Aorta (tissue), 5 donors: ENCODE results near the gene ARHGAP10. TPM values are rescaled to one million over a fixed set of nuclear protein-coding genes. Genes with fewer than 3 reads are reported as not detected.

Source experiments
- ATAC-seq: fragments of 200-7000 bp; cut with Tn5 transposase; one replicate; pipeline ENCODE4 v1.9.1; 2022; ENCODE audit warnings: moderate library complexity; ENCODE audit not compliant: low FRiP score
- DNase-seq, 2 donors: peaks; one replicate each; pipeline ENCODE4 v3.0.0-alpha.2; 2020
- H3K27ac ChIP-seq, 2 donors: one replicate each; pipeline ENCODE4 v1.5.1; 2013; ENCODE audit warnings: low read length in 2 of 2, mild to moderate bottlenecking in 2 of 2, moderate library complexity in 2 of 2, control low read depth in 1 of 2, inconsistent platforms in 1 of 2, low read depth in 1 of 2
- H3K27me3 ChIP-seq, 2 donors: one replicate each; pipeline ENCODE4 v1.6.1; 2013; ENCODE audit warnings: control low read depth in 1 of 2, low read length in 1 of 2, mild to moderate bottlenecking in 1 of 2, moderate library complexity in 1 of 2; ENCODE audit not compliant: insufficient read depth in 2 of 2, control insufficient read depth in 1 of 2
- H3K36me3 ChIP-seq, 2 donors: one replicate each; pipeline ENCODE4 v1.6.1; 2013; ENCODE audit warnings: control low read depth in 1 of 2, low read length in 1 of 2, mild to moderate bottlenecking in 1 of 2; ENCODE audit not compliant: insufficient read depth in 2 of 2, control insufficient read depth in 1 of 2
- H3K4me1 ChIP-seq, 2 donors: one replicate each; pipeline ENCODE4 v1.6.1; 2013; ENCODE audit warnings: low read length in 2 of 2, control low read depth in 1 of 2, mild to moderate bottlenecking in 1 of 2, moderate library complexity in 1 of 2; ENCODE audit not compliant: insufficient read depth in 2 of 2, control insufficient read depth in 1 of 2
- H3K4me3 ChIP-seq, 2 donors: one replicate each; pipeline ENCODE4 v1.5.1; 2013; ENCODE audit warnings: low read length in 2 of 2, control low read depth in 1 of 2, mild to moderate bottlenecking in 1 of 2
- H3K9me3 ChIP-seq: one replicate; pipeline ENCODE4 v1.6.1; 2013; ENCODE audit warnings: mild to moderate bottlenecking, low read length; ENCODE audit not compliant: control insufficient read depth
- WGBS, 2 donors: extraction: QIAGEN DNeasy Blood & Tissue Kit; methylation state at CpG; one replicate each; pipeline ENCODE4 v1.1.7; 2013; 5-methylcytosine and 5-hydroxymethylcytosine counted together
- intact Hi-C, 2 donors: fragments of 100-400 bp; cut with DNase I; formaldehyde crosslinking; loops; one replicate each; pipeline versions ENCODE4 v1.14.2 to v1.15.0; 2022
- polyA plus RNA-seq, 2 donors: library from polyadenylated mRNA; stranded (reverse); fragments of 200-250 nt; gene quantifications; one replicate each; pipeline ENCODE4 v1.2.3, GENCODE V29; 2013
- total RNA-seq, 2 donors: library from RNA; stranded (reverse); fragmentation: NEBNext Ultra II Directional; extraction: Animal tissue kit (Norgen Biotek cat#: 25700); gene quantifications; one replicate each; pipeline ENCODE4 v1.2.1, GENCODE V29; 2021
- donor health status: healthy with polysubstance abuse.
- donor health status: Bipolar disorder and iron deficiency.
- donor health status: DM: no; HTN: no; CAD: no.
- donor health status: DM: no; HTN: no; CAD: no.
- donor health status: DM: yes; HTN: yes; CAD: no.

Gene ARHGAP10
- total and polyA plus RNA-seq, 4 donors = 47.3 to 94.5 (median 63.5) TPM

GRCh38 chr4:147969573-147970385 is 237.9 kb downstream of the ARHGAP10 start:
- Histone ChIP-seq H3K27ac (no peak overlapping the region), H3K9me3 (no peaks in the 10 kb centered on the region), H3K27me3 (no peaks in the 10 kb centered on the region), H3K4me3 (no peak overlapping the region), H3K36me3 (peaks cover 4 to 6% of the 10 kb centered on the region in 2 donors), H3K4me1 (peaks cover 2% of the 10 kb centered on the region in 2 donors)
- WGBS, 2 donors = 73 to 75% methylated on average over 11 of the region's 11 CpGs
- intact Hi-C loops = no loop called here
- DNase-seq = no peak
- no peak for ATAC-seq

GRCh38 chr4:147971116-147971515 is 239.2 kb downstream of the ARHGAP10 start:
- intact Hi-C loops = no loop called here
- DNase-seq (no peak), ATAC-seq (no peak)
- Histone ChIP-seq H3K4me3 (no peak overlapping the region), H3K27me3 (no peaks in the 10 kb centered on the region), H3K27ac (no peak overlapping the region), H3K4me1 (peaks cover 0 to 2% of the 10 kb centered on the region in 2 donors), H3K36me3 (peaks cover 2 to 6% of the 10 kb centered on the region in 2 donors), H3K9me3 (no peaks in the 10 kb centered on the region)
- WGBS, 2 donors = 96 to 98% methylated on average over 4 of the region's 4 CpGs

- Histone ChIP-seq H3K9me3 (no peaks in the 10 kb centered on the region), H3K27me3 (no peaks in the 10 kb centered on the region), H3K4me1 (no peaks in the 10 kb centered on the region), H3K27ac (no peak overlapping the region), H3K36me3 (no peaks in the 10 kb centered on the region), H3K4me3 (no peak overlapping the region)
- ATAC-seq = peak; percentile 33
- intact Hi-C loops = no loop called here
- 75 to 80% methylated on average over 3 of the region's 3 CpGs for WGBS, 2 donors
- no peak for DNase-seq
These were observed 243.4 kb downstream of the ARHGAP10 start for GRCh38 chr4:147975325-147975724.

- H3K9me3 ChIP-seq = no peaks in the 10 kb centered on the region
- no peaks in the 10 kb centered on the region for H3K27me3 ChIP-seq
- ATAC-seq = no peak
- H3K36me3 ChIP-seq = no peaks in the 10 kb centered on the region
- no peak overlapping the region for H3K4me3 ChIP-seq
- WGBS, 2 donors = 27 to 57% methylated on average over 2 of the region's 2 CpGs
- no peaks in the 10 kb centered on the region for H3K4me1 ChIP-seq
- H3K27ac ChIP-seq = no peak overlapping the region
- intact Hi-C loops = no loop called here
- DNase-seq = no peak
These were observed 244.3 kb downstream of the ARHGAP10 start for GRCh38 chr4:147975933-147976928.

DNA sequence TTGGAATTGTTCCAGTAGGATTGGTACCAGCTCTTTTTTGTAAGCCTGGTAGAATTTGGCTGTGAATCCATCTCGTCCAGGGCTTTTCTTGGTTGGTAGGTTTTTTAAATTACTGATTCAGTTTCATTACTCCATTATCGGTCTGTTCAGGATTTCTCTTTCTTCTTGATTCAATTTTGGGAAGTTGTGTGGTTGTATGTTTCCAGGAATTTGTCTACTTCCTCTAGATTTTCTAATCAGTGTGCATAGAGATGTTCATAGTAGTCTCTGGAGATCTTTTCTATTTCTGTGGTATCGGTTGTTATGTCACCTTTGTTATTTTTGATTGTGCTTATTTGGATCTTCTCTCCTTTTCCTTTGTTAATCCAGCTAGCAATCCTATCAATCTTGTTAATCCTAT is 248.7 kb downstream of the ARHGAP10 start:
- no peak overlapping the region for H3K4me3 ChIP-seq
- intact Hi-C loops = no loop called here
- H3K36me3 ChIP-seq = no peaks in the 10 kb centered on the region
- peaks cover 0 to 2% of the 10 kb centered on the region in 2 donors for H3K4me1 ChIP-seq
- H3K27me3 ChIP-seq = no peaks in the 10 kb centered on the region
- H3K27ac ChIP-seq = no peak overlapping the region
- no peaks in the 10 kb centered on the region for H3K9me3 ChIP-seq
- no peak for ATAC-seq
- DNase-seq = no peak
- WGBS, 2 donors = 61 to 72% methylated on average over 3 of the region's 3 CpGs

- intact Hi-C loops = no loop called here
- Histone ChIP-seq H3K36me3 (no peaks in the 10 kb centered on the region), H3K27ac (no peak overlapping the region), H3K4me1 (peaks cover 0 to 2% of the 10 kb centered on the region in 2 donors), H3K4me3 (no peak overlapping the region), H3K27me3 (no peaks in the 10 kb centered on the region), H3K9me3 (no peaks in the 10 kb centered on the region)
- DNase-seq = no peak
- ATAC-seq = no peak
- 89% methylated on average over 1 of the region's 1 CpG for WGBS, 2 donors
These were observed 249.4 kb downstream of the ARHGAP10 start for GRCh38 chr4:147981305-147981704.

GRCh38 chr4:147984065-147984777 is 252.3 kb downstream of the ARHGAP10 start:
- peaks cover 0 to 2% of the 10 kb centered on the region in 2 donors for H3K4me1 ChIP-seq
- H3K27ac ChIP-seq = peak overlapping the region in 1 of 2 donors; percentile 4
- peaks cover 0 to 1% of the 10 kb centered on the region in 2 donors for H3K36me3 ChIP-seq
- no peak overlapping the region for H3K4me3 ChIP-seq
- H3K27me3 ChIP-seq = no peaks in the 10 kb centered on the region
- WGBS, 2 donors = 32 to 41% methylated on average over 15 of the region's 15 CpGs
- peak; percentile 53 for ATAC-seq
- peak in 1 of 2 donors; percentile 46 for DNase-seq
- intact Hi-C loops = no loop called here
- no peaks in the 10 kb centered on the region for H3K9me3 ChIP-seq

DNA sequence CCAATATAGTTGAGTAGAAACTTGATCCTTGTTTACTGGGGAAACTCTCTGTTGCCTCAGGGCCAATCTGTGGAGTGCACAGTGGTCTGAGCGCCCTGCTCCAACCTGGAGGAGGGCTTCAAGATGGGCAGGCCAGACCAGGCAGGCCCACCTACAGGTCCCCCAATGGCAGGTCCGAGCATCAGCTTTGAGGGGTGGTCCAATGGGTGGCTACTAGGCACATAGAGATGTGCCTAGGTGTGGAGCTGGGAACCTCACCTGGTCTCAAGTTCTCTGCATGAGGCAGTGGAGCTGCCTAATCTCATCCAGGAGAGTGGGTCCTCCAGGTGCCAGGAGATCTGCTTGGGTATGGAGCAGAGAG is 252.9 kb downstream of the ARHGAP10 start:
- Histone ChIP-seq H3K27ac (no peak overlapping the region), H3K36me3 (peaks cover 0 to 1% of the 10 kb centered on the region in 2 donors), H3K4me3 (no peak overlapping the region), H3K27me3 (no peaks in the 10 kb centered on the region), H3K9me3 (no peaks in the 10 kb centered on the region), H3K4me1 (peaks cover 0 to 2% of the 10 kb centered on the region in 2 donors)
- intact Hi-C loops = no loop called here
- WGBS, 2 donors = 95% methylated on average over 2 of the region's 2 CpGs
- peak; percentile 15 for ATAC-seq
- DNase-seq = no peak
